Osteoblast (primary cell): ENCODE data around the gene EML2. TPM values are rescaled to one million over a fixed set of nuclear protein-coding genes. Genes with fewer than 3 reads are reported as not detected.

ENCODE experiments used
- DNase-seq: peaks from one replicate; pipeline ENCODE4 v3.0.0; 2011; ENCODE audit warnings: low spot score, mixed read lengths; ENCODE audit not compliant: insufficient read length; ENCODE audit errors: missing footprints
- H2AFZ ChIP-seq: 2 replicates; pipeline ENCODE4 v1.6.0; 2011; ENCODE audit warnings: mild to moderate bottlenecking, low read length
- H3K27ac ChIP-seq: 2 replicates; pipeline ENCODE4 v1.5.1; 2011; ENCODE audit warnings: mild to moderate bottlenecking, low read depth, low read length, moderate library complexity
- H3K27me3 ChIP-seq: 2 replicates; pipeline ENCODE4 v1.6.0; 2012; ENCODE audit warnings: mild to moderate bottlenecking, control low read depth, inconsistent platforms, low read length, moderate library complexity; ENCODE audit not compliant: insufficient read depth
- H3K36me3 ChIP-seq: 2 replicates; pipeline ENCODE4 v1.5.1; 2011; ENCODE audit warnings: mild to moderate bottlenecking, low read length, control low read depth, moderate library complexity; ENCODE audit not compliant: insufficient read depth
- H3K4me1 ChIP-seq: 2 replicates; pipeline ENCODE4 v1.5.1; 2011; ENCODE audit warnings: mild to moderate bottlenecking, low read length, control low read depth, moderate library complexity; ENCODE audit not compliant: insufficient read depth
- H3K4me2 ChIP-seq: 2 replicates; pipeline ENCODE4 v1.6.0; 2011; ENCODE audit warnings: mild to moderate bottlenecking, low read length; ENCODE audit not compliant: insufficient read depth
- H3K4me3 ChIP-seq: fragments of 200-600 bp; sonication (generic); 3 replicates; pipeline ENCODE4 v1.5.1; 2012; ENCODE audit warnings: mild to moderate bottlenecking, low read length, inconsistent platforms; ENCODE audit not compliant: insufficient read depth
- H3K79me2 ChIP-seq: 2 replicates; pipeline ENCODE4 v1.6.0; 2012; ENCODE audit warnings: mild to moderate bottlenecking, low read length, control low read depth, inconsistent platforms; ENCODE audit not compliant: insufficient read depth
- H3K9me3 ChIP-seq: 2 replicates; pipeline ENCODE4 v1.5.1; 2011; ENCODE audit warnings: low read depth, low read length, control low read depth
- H4K20me1 ChIP-seq: 2 replicates; pipeline ENCODE4 v1.6.0; 2012; ENCODE audit warnings: mild to moderate bottlenecking, low read length, control low read depth; ENCODE audit not compliant: insufficient read depth
- total RNA-seq: library from RNA; depleted of rRNA; stranded (reverse); fragments of >200 nt; gene quantifications from 2 replicates; pipeline ENCODE4 v1.2.3, GENCODE V29; 2012
- TF ChIP-seq, protein P1 (sequence below): IDR thresholded peaks from 2 replicates; pipeline ENCODE4 v1.5.1; 2011; ENCODE audit warnings: mild to moderate bottlenecking, low read depth, low read length, moderate library complexity; ENCODE audit errors: extremely low read depth

The EML2 gene
- total RNA-seq, 1 donor: 10.1 TPM

DNA sequence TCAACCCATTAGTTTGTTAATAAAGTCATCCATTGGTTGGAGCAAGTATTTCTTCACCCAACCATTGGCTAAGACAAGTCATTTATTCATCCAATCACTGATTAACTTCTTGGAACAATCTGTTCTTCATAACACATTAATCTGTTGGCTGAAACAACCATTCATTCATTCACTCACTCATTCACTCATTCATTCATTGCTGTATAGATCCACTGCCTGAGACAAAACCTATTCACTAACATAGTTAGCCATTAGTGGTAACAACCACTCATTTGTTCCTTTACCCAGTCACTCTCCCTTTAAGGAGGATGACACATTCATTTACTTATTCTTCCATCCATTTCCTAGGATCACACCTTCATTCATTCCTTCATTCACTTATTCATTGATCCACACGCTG lies 15.2 kb downstream of the EML2 start:
- Histone ChIP-seq H3K4me2 (no peak overlapping the region), H2AFZ (no peak overlapping the region), H3K79me2 (no peaks in the 10 kb centered on the region), H3K9me3 (no peaks in the 10 kb centered on the region), H3K36me3 (peaks cover 38% of the 10 kb centered on the region), H3K27me3 (no peaks in the 10 kb centered on the region), H3K27ac (no peak overlapping the region), H3K4me3 (no peak overlapping the region), H4K20me1 (no peaks in the 10 kb centered on the region), H3K4me1 (no peaks in the 10 kb centered on the region)
- TF ChIP-seq, protein P1, sequence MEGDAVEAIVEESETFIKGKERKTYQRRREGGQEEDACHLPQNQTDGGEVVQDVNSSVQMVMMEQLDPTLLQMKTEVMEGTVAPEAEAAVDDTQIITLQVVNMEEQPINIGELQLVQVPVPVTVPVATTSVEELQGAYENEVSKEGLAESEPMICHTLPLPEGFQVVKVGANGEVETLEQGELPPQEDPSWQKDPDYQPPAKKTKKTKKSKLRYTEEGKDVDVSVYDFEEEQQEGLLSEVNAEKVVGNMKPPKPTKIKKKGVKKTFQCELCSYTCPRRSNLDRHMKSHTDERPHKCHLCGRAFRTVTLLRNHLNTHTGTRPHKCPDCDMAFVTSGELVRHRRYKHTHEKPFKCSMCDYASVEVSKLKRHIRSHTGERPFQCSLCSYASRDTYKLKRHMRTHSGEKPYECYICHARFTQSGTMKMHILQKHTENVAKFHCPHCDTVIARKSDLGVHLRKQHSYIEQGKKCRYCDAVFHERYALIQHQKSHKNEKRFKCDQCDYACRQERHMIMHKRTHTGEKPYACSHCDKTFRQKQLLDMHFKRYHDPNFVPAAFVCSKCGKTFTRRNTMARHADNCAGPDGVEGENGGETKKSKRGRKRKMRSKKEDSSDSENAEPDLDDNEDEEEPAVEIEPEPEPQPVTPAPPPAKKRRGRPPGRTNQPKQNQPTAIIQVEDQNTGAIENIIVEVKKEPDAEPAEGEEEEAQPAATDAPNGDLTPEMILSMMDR: no peak
- no peak for DNase-seq

DNA sequence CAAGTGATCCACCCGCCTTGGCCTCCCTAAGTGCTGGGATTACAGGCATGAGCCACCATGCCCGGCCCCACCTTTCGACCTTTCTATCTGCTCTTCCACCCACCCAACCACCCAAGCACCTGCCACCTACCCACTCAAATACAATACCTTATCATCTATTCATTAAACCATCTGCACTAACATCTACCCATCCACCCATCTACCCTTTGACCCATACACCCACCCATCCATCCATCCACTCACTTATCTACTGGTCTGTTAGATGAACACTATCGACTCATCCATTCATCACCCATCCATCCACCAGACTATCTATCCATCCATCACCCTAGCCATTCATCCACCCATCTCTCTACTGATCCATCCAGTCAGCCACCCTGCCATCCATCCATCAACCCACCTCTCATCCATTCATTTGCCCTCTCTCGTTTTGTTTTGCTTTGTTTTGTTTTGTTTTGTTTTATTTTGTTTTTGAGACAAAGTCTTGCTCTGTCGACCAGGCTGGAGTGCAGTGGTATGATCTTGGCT lies 17.2 kb downstream of the EML2 start:
- Histone ChIP-seq H3K4me2 (no peak overlapping the region), H3K27me3 (no peaks in the 10 kb centered on the region)
- TF ChIP-seq, protein P1: no peak

DNA sequence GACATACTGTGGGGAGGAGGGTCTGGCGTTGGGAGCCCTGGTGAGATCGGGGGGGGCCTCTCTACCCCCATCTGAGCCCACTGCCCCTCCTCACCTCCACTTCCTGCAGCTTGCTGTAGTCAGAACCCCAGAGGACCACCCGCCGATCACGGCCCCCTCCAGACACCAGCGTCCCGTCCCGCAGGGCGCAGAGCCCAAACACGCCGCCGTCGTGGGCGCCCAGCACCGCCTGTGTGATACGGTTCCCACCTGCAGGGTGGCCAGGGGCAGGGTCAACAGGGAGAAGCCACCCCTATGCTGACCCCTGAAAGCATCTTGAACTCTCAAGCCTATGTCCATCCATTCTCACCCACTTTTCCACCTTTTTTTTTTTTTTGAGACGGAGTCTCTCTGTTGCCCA lies 17.8 kb downstream of the EML2 start:
- Histone ChIP-seq H3K79me2 (no peaks in the 10 kb centered on the region), H3K27me3 (no peaks in the 10 kb centered on the region), H3K4me1 (no peaks in the 10 kb centered on the region), H2AFZ (no peak overlapping the region), H3K9me3 (no peaks in the 10 kb centered on the region), H4K20me1 (no peaks in the 10 kb centered on the region), H3K36me3 (peaks cover 38% of the 10 kb centered on the region), H3K27ac (no peak overlapping the region), H3K4me3 (no peak overlapping the region), H3K4me2 (no peak overlapping the region)
- TF ChIP-seq, protein P1: no peak
- DNase-seq: no peak

More for the DNA sequence above, 17.2 kb downstream of the EML2 start:
- Histone ChIP-seq H3K36me3 (peaks cover 36% of the 10 kb centered on the region), H3K4me1 (no peaks in the 10 kb centered on the region), H3K79me2 (no peaks in the 10 kb centered on the region), H2AFZ (no peak overlapping the region), H3K27ac (no peak overlapping the region), H3K4me3 (no peak overlapping the region), H3K9me3 (no peaks in the 10 kb centered on the region), H4K20me1 (no peaks in the 10 kb centered on the region)
- DNase-seq: no peak

DNA sequence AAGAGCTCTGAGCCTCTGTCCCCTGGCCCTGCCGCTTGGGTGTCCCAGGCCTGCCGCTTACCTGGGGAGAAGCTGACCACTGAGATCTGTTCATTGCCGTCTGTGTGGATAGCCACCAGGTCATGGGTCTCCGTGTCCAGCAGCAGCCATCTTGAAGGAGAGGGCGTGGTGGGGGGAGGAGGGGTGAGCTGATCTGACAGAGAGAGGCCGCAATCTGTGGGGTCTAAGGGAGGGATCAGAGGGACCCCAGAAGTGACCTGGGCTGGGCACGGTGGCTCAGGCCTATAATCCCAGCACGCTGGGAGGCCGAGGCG lies 22.5 kb downstream of the EML2 start:
- Histone ChIP-seq H3K9me3 (no peaks in the 10 kb centered on the region), H3K4me3 (no peak overlapping the region), H3K4me2 (no peak overlapping the region), H3K4me1 (peaks cover 12% of the 10 kb centered on the region), H2AFZ (no peak overlapping the region), H3K27me3 (no peaks in the 10 kb centered on the region), H3K27ac (no peak overlapping the region), H3K79me2 (no peaks in the 10 kb centered on the region), H4K20me1 (no peaks in the 10 kb centered on the region), H3K36me3 (peaks cover 43% of the 10 kb centered on the region)
- DNase-seq: no peak
- TF ChIP-seq, protein P1: no peak
